ENCODE results near the gene BMX. TPM values are rescaled to one million over a fixed set of nuclear protein-coding genes. Genes with fewer than 3 reads are reported as not detected.

BMX gene
- total and polyA plus RNA-seq, 9 of the 15 experiments (the other 6 are each of a cell fraction or from before 2014, with no cell fraction given): 0.45 to 4.2 (median 1.8) TPM

DNA sequence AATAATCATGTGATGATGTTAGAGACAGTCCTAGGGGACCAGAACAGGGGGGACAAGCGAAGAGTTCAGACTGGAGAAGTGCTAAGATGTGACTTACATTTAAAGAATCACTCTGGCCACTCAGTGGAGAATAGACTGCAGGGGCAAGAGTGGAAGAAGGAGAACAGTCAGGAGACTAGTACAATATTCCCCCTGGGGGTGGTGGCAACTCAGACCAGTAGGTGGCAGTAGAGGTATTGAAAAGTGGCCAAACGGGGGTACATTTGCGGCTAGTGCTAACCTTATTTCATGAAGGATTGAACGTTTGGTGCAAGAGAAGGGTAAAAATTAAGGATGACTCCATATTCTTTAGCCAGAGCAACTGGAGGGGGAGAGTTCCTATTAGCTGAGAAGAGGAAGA, 2.7 kb upstream of the BMX start:
- CTCF ChIA-PET (ENCODE audit: low intra/inter-chr PET ratio): interaction anchor here (1.2 to 1.6 kb wide), 3 partner anchors 26 to 69 kb away, joined by 3 to 8 read pairs (median 3); no protein-coding TSS in a partner anchor
- Histone ChIP-seq H3K27me3 (ENCODE audit: control insufficient read depth in 2 of 2, insufficient read depth in 2 of 2, low read length in 2 of 2) (no peaks in the 10 kb centered on the region), H3K79me2 (ENCODE audit: control insufficient read depth, insufficient read depth, low read length) (no peaks in the 10 kb centered on the region), H3K9ac (ENCODE audit: insufficient read depth in 1 of 2, low read depth in 2 of 2, low read length in 2 of 2) (no peak overlapping the region), H4K20me1 (replicated peaks; ENCODE audit: control insufficient read depth, insufficient read depth, low read length) (no peaks in the 10 kb centered on the region), H3K4me2 (ENCODE audit: insufficient read depth, low read length) (no peak overlapping the region), H3K27ac (ENCODE audit: extremely low read depth, low read depth, low read length) (no peak overlapping the region), H3K36me3 (ENCODE audit: control insufficient read depth, insufficient read depth, low read length) (no peaks in the 10 kb centered on the region), H3K9me1 (ENCODE audit: control insufficient read depth, insufficient read depth, low read length) (no peaks in the 10 kb centered on the region), H3K9me3 (replicated peaks; ENCODE audit: control insufficient read depth, insufficient read depth, low read depth, low read length) (peaks cover 2% of the 10 kb centered on the region; the same call in 1 of the 2 replicates), H2AFZ (ENCODE audit: low read depth, low read length) (peak overlapping the region; percentile 80; the same call in 1 of the 2 replicates), H3K4me3 (no peak overlapping the region), H3K4me1 (replicated peaks in 1 of 2; ENCODE audit: control insufficient read depth in 2 of 2, insufficient read depth in 2 of 2, low read length in 2 of 2) (peaks cover 9 to 14% of the 10 kb centered on the region in 2 experiments; a peak in 3 of 5 replicates)
- BruUV-seq (replicated peaks): no TSS peak
- POLR2A ChIA-PET: no interaction called here
- FAIRE-seq: peak; percentile 86
- ATAC-seq: peak; percentile 74
- in situ Hi-C loops (cut with MboI): no loop called here
- 2% methylated on average over 4 of the region's 4 CpGs for WGBS (ENCODE audit: insufficient coverage, low coverage, missing lambda C conversion rate)
- intact Hi-C loops (cut with micrococcal nuclease): loop anchor here (1.0 to 5.0 kb wide), 4 partner anchors 27 to 144 kb away; no protein-coding TSS in a partner anchor
- peak; percentile 68 to 82 (median 78) for DNase-seq (ENCODE audit: extremely low read depth in 1 of 4, low spot score in 3 of 4)
- peak in 1 of 2 experiments; percentile 48; a peak in 1 of 4 replicates for TF ChIP-seq MAZ (CRISPR knock-in tag; conservative IDR thresholded peaks at IDR 0.05 in 1 of 2, IDR thresholded peaks at IDR 0.05 in 1 of 2)
- no peak for TF ChIP-seq BHLHE40 (IDR thresholded peaks at IDR 0.05; ENCODE audit: low read length)
- no peak for TF ChIP-seq TSC22D4 (tag; IDR thresholded peaks at IDR 0.05)
- TF ChIP-seq, protein P1, sequence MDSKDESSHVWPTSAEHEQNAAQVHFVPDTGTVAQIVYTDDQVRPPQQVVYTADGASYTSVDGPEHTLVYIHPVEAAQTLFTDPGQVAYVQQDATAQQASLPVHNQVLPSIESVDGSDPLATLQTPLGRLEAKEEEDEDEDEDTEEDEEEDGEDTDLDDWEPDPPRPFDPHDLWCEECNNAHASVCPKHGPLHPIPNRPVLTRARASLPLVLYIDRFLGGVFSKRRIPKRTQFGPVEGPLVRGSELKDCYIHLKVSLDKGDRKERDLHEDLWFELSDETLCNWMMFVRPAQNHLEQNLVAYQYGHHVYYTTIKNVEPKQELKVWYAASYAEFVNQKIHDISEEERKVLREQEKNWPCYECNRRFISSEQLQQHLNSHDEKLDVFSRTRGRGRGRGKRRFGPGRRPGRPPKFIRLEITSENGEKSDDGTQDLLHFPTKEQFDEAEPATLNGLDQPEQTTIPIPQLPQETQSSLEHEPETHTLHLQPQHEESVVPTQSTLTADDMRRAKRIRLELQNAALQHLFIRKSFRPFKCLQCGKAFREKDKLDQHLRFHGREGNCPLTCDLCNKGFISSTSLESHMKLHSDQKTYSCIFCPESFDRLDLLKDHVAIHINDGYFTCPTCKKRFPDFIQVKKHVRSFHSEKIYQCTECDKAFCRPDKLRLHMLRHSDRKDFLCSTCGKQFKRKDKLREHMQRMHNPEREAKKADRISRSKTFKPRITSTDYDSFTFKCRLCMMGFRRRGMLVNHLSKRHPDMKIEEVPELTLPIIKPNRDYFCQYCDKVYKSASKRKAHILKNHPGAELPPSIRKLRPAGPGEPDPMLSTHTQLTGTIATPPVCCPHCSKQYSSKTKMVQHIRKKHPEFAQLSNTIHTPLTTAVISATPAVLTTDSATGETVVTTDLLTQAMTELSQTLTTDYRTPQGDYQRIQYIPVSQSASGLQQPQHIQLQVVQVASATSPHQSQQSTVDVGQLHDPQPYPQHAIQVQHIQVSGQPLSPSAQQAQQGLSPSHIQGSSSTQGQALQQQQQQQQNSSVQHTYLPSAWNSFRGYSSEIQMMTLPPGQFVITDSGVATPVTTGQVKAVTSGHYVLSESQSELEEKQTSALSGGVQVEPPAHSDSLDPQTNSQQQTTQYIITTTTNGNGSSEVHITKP (IDR thresholded peaks at IDR 0.05; ENCODE audit: partially characterized antibody): peak; percentile 8
- peak; percentile 70 for TF ChIP-seq SMC3 (conservative IDR thresholded peaks at IDR 0.05; ENCODE audit: insufficient read depth, low read depth, low read length)
- TF ChIP-seq, protein P2, sequence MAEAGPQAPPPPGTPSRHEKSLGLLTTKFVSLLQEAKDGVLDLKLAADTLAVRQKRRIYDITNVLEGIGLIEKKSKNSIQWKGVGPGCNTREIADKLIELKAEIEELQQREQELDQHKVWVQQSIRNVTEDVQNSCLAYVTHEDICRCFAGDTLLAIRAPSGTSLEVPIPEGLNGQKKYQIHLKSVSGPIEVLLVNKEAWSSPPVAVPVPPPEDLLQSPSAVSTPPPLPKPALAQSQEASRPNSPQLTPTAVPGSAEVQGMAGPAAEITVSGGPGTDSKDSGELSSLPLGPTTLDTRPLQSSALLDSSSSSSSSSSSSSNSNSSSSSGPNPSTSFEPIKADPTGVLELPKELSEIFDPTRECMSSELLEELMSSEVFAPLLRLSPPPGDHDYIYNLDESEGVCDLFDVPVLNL (CRISPR knock-in tag; IDR thresholded peaks at IDR 0.05; ENCODE audit: low read depth): no peak
- TF ChIP-seq ETV6 (IDR thresholded peaks at IDR 0.05; ENCODE audit: borderline replicate concordance in 1 of 2, low read depth in 2 of 2, low read length in 1 of 2): no peak
- TF ChIP-seq ETV6 (CRISPR knock-in tag; IDR thresholded peaks at IDR 0.05; ENCODE audit: borderline replicate concordance): no peak
- TF ChIP-seq, protein P3, sequence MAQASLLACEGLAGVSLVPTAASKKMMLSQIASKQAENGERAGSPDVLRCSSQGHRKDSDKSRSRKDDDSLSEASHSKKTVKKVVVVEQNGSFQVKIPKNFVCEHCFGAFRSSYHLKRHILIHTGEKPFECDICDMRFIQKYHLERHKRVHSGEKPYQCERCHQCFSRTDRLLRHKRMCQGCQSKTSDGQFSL (CRISPR knock-in tag; IDR thresholded peaks at IDR 0.05): no peak
- TF ChIP-seq, protein P3 (tag; IDR thresholded peaks at IDR 0.05): no peak
- TF ChIP-seq ELF1 (tag; IDR thresholded peaks at IDR 0.05): no peak
- no peak for TF ChIP-seq ADNP (tag; IDR thresholded peaks at IDR 0.05)
- no peak for TF ChIP-seq BRCA1 (IDR thresholded peaks at IDR 0.05)
- no peak for TF ChIP-seq BRCA1 (CRISPR knock-in tag; IDR thresholded peaks at IDR 0.05)
- TF ChIP-seq, protein P4, sequence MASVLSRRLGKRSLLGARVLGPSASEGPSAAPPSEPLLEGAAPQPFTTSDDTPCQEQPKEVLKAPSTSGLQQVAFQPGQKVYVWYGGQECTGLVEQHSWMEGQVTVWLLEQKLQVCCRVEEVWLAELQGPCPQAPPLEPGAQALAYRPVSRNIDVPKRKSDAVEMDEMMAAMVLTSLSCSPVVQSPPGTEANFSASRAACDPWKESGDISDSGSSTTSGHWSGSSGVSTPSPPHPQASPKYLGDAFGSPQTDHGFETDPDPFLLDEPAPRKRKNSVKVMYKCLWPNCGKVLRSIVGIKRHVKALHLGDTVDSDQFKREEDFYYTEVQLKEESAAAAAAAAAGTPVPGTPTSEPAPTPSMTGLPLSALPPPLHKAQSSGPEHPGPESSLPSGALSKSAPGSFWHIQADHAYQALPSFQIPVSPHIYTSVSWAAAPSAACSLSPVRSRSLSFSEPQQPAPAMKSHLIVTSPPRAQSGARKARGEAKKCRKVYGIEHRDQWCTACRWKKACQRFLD (CRISPR knock-in tag; IDR thresholded peaks at IDR 0.05): no peak
